Stimulated activated CD8-positive, alpha-beta memory T cell treated with anti-CD3 and anti-CD28 coated beads, Interleukin-12 subunit alpha, Interleukin-12 subunit beta, amount 100 ng/mL, for 24 hours (primary cell): ENCODE data around the gene SLC35F6.
"Not testable (repeated sequence)": the region's sequence is repeated elsewhere in the genome, so short reads cannot be mapped to it uniquely, and the experiment has no call there.

Experiments
- DNase-seq: peaks from one replicate; pipeline ENCODE4 v3.0.0-alpha.2; 2020; ENCODE audit errors: extremely low read depth

SLC35F6 gene

DNA sequence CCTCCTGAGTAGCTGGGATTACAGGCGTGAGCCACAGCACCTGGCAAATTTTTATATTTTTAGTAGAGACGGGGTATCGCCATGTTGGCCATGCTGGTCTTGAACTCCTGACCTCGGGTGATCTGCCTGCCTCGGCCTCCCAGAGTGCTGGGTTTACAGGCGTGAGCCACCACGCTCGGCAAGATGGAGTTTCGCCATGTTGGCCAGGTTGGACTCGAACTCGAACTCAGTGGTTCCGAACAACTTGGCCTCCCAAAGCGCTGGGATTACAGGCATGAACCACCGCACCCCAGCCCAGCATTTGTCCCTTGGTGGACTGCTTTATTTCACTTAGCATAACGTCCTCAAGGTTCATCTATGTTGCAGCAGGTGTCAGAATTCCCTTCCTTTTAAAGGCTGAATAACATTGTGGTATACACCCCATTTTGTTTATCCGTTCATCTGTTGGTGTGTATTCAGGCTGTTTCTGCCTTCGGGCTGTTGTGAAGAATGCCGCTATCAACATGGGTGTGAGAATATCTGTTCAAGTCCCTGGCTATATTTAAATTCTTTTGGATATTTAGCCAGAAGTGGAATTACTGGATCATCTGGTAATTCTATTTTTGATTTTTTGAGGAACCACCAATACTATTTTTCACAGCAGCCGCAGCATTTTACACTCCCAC, 20.6 kb downstream of the SLC35F6 start:
- no peak for DNase-seq

DNA sequence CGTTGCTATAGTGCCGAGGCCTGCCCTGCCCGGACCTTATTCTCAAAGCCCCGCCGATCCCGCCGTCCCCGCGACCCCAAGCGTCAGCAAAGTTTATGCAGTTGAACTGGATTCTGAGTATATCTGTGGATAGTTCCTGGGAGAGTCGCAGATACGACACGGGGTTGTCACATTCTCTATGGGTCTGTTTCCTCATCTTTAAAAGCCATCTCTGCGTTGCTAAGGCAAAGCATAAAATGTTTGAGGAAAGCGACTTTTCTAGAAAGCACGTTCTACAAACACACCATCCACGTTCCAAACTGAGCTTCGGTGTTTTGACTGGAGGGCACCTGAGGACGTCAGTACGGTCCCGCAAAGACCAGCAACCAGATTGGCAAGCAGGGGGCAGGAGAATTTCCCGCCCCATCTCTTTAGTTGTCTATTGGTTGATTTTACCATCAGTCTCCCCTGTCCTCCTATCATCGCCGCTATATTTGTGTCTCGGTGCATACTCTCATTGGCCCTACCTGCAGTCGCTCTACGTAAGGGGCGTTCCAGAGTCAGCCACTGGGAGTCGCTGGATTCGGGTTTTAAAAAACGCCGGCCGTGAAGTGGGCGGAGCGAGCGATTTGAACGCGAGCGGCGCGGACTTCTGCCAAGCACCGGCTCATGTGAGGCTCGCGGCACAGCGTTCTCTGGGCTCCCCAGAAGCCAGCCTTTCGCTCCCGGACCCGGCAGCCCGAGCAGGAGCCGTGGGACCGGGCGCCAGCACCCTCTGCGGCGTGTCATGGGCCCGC, 21.5 kb downstream of the SLC35F6 start, which contains the start of gene CENPA:
Gene CENPA, plus strand, starts transcription at position 626 of the 776 bp plus-strand sequence. Its CDS starts 141 bp downstream, at position 767.
- peak; percentile 82 for DNase-seq

DNA sequence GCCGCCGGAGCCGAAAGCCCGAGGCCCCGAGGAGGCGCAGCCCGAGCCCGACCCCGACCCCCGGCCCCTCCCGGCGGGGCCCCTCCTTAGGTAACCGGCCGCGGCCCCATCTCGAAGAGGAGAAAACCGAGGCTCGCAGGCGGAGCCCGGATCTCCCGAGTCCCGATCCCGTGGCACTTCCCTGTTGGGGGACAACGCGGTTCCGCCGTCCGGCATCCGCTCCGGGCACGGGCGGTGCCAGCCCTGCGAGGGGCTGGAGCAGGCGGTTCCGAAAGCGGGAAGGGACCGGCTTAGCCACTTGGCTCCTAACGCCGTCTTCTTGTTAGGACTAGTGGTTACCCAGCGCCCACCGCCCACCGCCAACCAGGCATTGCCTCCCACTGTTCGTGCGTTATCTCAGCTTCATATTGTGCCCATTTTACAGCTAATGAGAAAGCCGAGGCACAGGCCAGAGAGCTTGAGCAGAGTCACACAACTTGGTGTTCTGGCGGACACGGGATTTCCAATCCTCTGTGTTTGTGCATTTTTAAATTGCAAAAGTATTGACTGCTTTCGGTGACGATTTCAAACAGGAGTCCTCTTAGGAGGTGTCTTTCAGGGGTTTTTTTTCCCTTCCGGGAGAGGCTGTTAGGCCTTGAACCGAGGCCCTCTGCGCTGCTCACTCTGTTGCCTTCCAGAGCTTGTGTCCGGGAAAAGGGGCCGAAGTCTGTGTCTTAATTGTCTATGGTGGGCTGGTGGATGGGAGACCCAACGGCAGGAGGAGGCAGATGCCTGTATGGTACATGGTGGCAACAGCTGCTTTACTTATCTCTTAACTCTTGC, 22.3 kb downstream of the SLC35F6 start:
- DNase-seq, result no peak

DNA sequence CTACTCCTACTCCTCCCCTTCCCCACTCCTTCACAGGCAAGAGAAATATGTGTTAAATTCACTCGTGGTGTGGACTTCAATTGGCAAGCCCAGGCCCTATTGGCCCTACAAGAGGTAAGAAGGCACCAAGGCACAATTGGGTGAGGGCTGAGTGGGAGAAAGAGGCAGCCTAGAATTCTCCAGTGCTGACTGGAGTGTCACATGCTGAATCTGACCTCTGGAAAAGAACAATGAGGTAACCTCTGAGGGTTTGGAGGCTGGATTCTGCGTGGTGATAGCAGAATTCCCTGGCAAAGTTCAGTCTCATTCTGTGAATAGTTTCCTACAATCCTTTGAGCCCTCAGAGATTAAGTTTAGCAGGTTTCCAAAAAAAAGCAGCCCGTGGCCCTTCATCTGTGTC, 28.6 kb downstream of the SLC35F6 start:
- no peak for DNase-seq

DNA sequence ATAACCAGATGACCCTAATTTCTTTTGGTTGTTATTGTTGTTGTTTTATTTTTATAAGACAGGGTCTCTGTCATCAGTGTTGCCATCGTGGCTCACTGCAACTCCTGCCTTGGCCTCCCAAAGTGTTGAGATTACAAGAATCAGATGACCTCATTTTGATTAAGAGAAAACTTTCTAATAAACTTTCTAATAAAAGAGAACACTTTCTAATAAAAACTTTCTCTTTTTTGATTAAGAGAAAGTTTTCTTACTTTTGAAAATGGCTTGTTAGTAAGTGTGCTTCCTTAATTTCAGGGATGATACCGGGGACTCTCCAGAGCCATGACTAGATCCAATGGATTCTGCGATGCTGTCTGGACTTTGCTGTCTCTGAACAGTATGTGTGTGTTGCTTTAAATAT, 29.4 kb downstream of the SLC35F6 start:
- DNase-seq, result no peak

DNA sequence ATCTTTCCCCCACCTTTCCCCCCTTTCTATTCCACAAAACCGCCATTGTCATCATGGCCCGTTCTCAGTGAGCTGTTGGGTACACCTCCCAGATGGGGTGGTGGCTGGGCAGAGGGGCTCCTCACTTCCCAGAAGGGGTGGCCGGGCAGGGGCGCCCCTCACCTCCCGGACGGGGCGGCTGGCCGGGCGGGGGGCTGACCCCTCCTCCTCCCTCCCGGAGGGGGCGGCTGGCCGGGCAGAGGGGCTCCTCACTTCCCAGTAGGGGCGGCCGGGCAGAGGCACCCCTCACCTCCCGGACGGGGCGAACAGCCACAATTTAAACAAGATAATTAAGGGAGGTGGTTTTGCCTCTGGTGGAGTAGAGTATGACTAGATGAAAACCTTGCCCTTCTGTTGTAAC, 31.1 kb downstream of the SLC35F6 start:
- DNase-seq, result not testable (repeated sequence)

DNA sequence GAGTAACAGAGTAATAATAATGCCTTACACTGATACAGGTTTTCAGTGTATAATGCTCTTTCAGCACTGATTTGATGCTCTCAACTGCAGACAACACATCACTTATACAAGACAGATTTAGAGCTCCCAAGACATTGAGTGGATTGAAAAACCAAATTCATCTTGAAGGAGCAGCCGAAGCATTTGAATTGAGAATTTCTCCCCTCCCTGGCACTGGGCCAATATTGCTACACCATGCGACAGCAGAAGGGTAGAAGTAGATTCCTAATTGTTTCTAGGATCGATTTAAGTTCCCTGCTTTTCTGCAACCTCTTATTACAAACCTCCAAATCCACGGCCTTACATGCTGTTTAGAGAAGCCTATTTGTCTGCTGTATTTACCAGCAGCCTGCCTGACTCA, 37.2 kb downstream of the SLC35F6 start:
- DNase-seq, result no peak

DNA sequence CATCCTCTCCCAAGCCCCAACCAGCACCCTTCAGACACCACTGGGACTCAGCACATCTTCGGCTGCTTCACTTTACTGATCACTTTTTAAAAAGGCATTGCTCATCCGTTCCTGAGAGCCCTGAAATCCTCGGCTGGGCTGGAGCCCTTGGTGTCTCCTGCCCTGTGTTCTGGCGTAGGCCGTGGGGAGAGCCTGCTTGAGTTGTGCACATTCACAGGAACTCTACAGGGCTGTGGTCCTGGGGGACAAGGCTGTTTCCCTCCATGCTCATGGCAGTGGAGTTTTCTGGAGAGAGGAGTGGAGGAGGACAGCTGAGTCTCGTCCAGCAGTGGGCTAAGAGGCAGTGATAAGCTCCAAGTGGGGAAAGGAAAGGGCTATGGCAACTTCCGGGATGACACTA, 37.7 kb downstream of the SLC35F6 start:
- no peak for DNase-seq

DNA sequence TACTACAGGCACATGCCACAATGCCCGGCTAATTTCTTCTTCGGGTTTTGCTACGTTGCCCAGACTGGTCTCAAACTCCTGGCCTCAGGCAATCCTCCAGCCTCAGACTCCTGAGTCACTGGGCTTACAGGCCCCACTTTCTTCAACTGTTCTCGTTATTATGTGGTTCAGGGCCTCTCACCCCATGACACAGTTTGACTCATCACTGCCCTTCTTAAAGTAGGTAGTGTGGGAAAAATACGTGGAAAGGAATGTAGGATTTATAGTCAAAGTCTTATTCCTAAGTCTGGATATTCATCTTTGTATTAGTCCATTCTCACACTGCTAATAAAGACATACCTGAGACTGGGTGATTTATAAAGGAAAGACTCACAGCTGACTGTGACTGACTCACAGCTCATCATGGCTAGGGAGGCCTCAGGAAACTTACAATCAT, 41.2 kb downstream of the SLC35F6 start:
- DNase-seq, result no peak

DNA sequence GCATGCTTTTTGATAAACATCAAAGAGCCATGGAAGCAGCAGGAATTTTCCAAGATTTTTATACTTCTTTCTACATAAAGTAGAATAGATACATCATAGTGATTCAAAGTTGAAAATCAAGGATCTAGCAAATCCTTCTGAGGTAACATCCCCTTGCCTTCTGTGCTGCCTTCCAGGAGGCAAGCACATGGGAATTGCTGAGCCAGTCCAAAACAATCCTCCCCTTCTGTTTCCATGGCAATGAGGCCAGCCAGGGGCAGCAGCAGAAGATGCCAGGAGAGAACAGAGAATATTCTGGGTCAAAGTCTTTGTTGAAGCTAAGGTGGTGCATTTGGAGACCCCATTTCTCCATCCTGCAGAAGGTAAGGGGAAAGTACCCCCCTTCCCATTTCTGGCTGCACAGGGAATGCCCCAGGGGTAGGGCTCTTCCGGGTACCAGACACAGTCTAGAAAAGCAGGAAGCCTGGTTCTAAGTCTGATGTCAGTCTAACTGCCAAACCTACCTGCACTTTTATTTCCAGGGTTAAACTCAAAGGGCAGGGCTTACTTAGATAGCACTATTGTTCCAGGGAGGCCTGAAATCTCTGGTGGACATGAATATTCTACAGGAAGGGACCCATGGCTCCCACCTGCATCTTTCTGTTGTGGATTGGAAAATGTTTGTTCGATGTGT, 43.8 kb downstream of the SLC35F6 start:
- no peak for DNase-seq

DNA sequence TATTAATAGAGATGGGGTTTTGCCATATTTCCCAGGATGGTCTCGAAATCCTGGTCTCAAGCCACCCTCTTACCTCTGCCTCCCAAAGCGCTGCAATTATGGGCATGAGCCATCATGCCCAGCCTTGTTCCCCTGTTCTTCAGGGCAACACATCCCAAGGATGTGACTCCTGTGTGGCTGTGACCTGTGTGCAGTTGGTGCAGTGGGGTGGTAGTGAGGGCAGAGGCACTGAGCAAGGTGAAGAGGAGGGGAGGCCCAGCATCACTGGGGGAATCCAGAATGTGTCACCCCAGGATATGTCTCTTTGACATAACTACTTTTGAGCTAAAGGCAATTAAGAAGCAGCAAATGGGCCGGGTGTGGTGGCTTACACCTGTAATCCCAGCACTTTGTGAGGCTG, 45.1 kb downstream of the SLC35F6 start:
- DNase-seq, result no peak

DNA sequence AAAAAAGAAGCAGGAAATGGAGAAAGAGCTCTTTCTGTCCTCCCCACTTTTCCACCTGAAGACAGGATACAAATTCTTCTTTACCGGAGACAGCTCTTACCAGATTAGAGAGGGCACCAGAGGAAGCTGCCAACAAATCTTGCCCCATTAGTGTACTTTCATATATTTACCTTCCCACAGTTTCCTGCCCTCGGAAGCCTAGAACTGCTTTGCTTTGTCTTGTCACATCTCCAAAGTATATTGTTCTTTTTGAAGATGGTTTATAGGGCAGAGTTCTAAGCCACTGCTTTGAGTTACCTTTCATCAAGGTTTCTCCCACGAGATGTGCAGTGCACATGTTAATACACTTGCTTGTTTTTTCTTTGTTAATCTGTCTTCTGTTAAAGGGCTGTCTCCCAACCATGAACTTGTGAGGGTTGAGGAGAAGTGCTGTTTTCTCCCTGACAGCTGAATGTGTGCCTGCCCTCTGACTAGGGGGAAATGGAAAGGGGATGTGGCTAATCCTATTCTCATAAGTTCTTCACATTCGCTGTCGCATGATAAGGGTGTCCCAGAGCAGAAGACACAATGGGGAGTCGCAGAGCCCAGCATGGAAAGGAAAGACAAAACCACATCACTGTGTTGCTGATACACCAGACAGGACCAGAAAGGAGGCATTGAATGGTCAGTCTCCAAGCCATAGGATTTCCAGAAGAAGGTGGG, 45.9 kb downstream of the SLC35F6 start:
- DNase-seq, result no peak

DNA sequence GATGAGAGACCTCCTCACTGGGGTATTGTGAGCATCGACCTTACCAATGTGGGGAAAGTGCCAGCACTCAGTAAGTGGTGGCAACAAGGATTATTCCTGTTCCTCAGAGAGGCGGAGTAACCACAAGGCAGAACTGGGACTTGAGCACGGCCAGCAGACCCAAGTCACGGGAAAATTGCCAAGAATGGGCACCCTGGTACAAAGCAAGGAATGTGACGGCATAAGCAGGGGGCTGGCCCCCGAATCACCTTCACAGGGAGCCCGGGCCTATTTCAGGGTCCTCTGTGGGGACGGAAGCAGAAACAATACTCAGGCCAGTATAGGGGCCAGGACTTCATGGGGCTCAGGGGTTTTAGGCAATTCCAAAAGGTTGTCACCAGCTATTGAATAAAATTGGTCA, 47.2 kb downstream of the SLC35F6 start:
- DNase-seq, result no peak

DNA sequence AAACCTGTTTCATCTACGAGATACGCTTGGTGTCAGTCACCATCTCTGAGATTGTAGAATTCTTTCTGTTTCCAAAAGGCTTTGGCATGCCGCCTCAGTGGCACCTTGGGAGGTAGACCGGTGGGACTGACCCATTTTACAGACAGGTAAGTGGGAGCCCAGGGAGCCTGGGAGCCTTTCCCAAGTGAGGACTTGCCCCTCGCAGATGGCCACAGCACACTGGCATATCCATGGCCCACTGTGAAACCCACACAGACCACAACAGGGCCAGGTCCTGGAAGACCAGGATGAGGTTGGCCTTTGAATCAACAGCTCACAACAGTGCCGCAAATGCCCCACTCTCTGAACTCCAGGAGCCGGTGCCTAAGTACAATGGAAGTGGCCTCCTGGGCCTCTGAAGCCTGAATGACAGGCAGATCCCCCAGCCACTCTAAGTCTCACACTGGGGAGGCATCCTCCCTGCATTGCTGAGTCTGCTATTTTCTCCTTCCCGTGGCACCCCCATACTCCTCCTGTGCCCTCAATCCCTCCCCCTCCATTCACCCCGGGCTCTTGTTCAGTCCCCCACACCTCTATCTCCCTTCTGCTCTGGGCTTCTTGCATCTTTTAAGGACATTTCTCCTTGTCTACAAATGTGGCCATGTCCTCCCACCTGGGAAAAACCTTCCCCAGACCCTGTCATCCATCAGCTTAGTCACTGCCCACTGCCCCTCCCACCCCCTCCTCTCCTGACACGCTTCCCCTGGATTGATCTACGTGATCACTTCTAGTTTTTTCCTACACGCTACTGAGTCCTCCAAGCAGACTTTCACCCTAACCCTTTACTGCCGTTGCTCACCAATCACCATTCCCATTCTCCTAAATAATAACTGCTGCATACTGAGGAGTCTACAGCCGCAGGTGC, 48.0 kb downstream of the SLC35F6 start:
- no peak for DNase-seq

DNA sequence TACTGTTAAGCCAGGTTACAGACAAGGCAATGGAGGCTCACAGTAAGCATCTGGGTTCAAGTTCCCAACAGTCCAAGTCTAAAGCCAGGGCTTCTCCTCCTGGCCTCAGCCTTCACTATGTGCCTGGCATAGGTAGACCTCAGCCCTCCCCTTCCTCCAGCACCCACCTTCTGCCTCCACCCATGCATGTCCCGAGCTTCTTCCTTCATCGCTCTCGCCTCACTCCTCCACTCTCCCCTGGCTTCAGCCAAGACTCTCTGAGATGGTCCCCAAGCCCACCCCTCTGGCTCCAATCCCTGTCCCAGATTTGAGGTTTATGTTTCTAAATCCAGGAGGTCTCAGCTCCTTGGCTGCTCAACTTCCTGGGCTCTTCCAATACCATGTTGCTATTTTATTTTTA, 48.6 kb downstream of the SLC35F6 start:
- DNase-seq, result no peak

DNA sequence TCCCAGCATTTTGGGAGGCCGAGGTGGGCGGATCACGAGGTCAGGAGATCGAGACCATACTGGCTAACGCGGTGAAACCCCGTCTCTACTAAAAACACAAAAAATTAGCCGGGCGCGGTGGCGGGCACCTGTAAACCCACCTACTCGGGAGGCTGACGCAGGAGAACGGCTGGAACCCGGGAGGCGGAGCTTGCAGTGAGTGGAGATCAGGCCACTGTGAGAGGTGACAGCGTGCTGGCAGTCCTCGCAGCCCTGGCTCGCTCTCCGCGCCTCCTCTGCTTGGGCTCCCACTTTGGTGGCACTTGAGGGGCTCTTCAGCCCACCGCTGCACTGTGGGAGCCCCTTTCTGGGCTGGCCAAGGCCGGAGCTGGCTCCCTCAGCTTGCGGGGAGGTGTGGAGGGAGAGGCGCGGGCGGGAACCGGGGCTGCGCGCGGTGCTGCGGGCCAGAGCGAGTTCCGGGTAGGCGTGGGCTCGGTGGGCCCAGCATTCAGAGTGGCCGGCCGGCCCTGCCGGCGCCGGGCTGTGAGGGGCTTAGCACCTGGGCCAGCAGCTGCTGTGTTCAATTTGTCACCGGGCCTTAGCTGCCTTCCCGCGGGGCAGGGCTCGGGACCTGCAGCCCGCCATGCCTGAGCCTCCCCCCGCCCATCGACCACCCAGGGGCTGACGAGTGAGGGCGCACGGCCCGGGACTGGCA, 50.1 kb downstream of the SLC35F6 start:
- not testable (repeated sequence) for DNase-seq

DNA sequence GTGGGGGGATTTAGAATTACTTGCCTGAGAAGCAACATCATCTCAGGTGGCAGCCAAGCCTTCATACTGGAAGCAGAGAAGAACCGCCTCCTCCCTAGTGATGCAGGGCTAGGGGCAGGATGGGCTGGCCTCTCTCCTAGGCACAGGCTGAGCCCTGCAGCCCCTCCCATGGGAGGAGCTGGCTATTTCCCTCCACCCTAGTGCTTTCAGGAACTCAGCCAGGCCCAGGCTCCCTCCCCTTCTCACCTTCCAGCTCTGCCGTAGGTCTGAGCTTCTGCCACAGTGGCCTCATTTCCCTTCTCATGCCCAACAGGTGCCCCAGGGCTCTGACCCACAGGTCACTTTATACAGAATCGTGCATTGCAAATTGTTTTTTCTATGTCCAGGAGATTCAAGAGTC, 52.8 kb downstream of the SLC35F6 start:
- no peak for DNase-seq

DNA sequence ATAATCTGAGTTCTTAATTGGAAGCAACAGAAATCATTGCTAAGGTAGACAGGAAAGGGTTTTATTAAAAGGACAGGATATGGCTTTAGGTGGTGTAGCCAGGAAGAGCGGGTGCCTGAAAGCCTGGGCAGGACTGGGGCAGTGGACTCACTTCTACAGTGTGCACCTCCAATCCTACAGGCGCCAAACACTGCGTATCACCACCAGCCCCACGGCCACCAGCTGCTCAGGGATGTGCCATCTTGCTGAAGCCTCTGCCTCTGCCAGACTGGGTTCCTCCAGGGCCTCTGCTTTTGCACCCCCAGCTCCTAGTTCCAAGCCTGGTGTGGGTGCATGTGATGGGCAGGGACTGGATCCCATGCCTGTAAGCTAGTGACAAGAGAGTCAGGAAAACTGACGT, 54.2 kb downstream of the SLC35F6 start:
- DNase-seq, result no peak

DNA sequence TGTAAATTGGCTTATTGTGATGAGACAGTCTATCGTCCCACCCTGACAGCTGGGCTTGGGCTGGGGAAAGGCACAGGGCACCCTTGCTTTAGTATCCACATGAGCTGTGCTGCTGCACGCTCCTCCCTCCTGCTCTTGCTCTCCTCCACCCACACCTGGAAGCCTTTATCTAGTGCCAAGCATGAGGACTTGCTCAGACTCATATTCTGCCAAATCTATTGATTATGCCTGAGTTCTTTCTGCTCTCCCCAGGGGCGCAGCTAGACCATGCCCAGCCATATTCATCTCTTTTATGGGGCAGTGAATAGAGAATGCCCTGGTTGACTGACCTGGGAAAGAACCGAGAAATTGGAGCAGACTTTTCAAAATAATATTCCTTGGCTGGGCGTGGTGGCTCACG, 54.9 kb downstream of the SLC35F6 start:
- no peak for DNase-seq

DNA sequence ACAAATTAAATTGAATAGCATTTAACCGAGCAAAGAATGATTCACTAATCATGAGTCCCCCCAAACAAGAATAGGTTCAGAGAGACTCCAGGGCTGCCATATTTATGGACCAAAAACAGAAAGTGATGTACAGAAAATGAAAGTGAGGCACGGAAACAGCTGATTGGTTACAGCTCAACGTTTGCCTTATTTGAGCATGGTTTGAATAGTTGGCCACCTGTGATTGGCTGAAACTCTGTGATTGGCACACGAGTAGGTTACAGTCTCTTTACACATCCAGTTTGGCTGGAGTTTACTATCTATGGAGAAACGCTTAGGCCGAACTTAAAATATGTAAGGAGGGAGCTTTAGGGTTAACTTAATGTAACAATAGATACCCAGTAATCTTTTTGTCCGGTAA, 56.8 kb downstream of the SLC35F6 start:
- DNase-seq, result no peak
